ENCODE results near the gene YWHAG.

DNA sequence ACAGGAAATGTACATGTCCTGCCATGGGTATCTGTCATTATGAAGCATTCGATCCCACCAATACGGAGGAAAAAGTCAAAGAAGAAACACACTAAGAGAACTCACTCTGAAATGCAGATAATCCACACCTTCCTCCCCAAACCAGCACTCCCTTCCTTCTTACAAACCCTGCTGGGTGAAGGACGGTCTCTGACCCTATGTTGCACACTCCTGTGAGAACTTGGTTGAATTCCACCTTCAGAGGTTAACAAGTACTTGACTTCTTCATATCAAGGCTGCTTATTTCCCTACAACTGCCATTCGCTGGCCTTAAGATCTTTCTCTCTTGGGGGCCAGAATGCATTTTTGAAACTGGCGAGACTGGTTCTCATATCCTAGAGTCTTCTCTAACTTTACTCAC, 16.6 kb downstream of the YWHAG start:
- TF ChIP-seq TARDBP (IDR thresholded peaks at IDR 0.05) (no peak), FOXA1 (IDR thresholded peaks at IDR 0.05) (no peak), SP1 (IDR thresholded peaks at IDR 0.05) (no peak), FOXK2 (IDR thresholded peaks at IDR 0.05) (no peak)
